Adrenal gland (tissue), 12 donors: ENCODE results near the gene ARFGEF3. TPM values are rescaled to one million over a fixed set of nuclear protein-coding genes. Genes with fewer than 3 reads are reported as not detected.

Experiments
- DNase-seq, 7 donors: peaks; one replicate each; pipeline ENCODE4 v3.0.0-alpha.2; 2019 to 2020
- H3K27ac ChIP-seq, 5 donors: fragments of 200-600 bp; sonication (generic) in 4 of 5; 1 replicate in 3 of 5; 2 replicates in 2 of 5; pipeline versions ENCODE4 v1.5.1 to v1.8.0; 2016 to 2020; ENCODE audit warnings: mild to moderate bottlenecking in 1 of 5
- H3K27me3 ChIP-seq: fragments of 200-600 bp; 2 replicates; pipeline ENCODE4 v1.8.0; 2021
- H3K36me3 ChIP-seq, 2 donors: fragments of 200-600 bp; replicated peaks in 1 of 2; 1 replicate in 1 of 2; 2 replicates in 1 of 2; pipeline versions ENCODE4 v1.5.1 to v1.8.0; 2018 to 2022
- H3K4me1 ChIP-seq, 2 donors: fragments of 200-600 bp; replicated peaks in 1 of 2; 1 replicate in 1 of 2; 2 replicates in 1 of 2; pipeline versions ENCODE4 v1.5.1 to v1.8.0; 2018 to 2021
- H3K4me3 ChIP-seq, 4 donors: fragments of 200-600 bp; sonication (generic) in 3 of 4; one replicate each; pipeline ENCODE4 v1.5.1; 2016 to 2018
- H3K9me3 ChIP-seq, 3 donors: fragments of 200-600 bp; sonication (generic) in 1 of 3; replicated peaks in 1 of 3; 1 replicate in 2 of 3; 2 replicates in 1 of 3; pipeline versions ENCODE4 v1.5.1 to v1.8.0; 2016 to 2021
- POLR2A ChIP-seq, 2 donors: fragments of 450-650 bp; IDR thresholded peaks; one replicate each; pipeline ENCODE4 v1.6.1; 2017; ENCODE audit warnings: antibody characterized with exemption in 2 of 2, mild to moderate bottlenecking in 2 of 2, moderate library complexity in 1 of 2
- WGBS, 4 donors: extraction: QIAGEN DNeasy Blood & Tissue Kit in 2 of 4; methylation state at CpG; one replicate each; pipeline versions ENCODE4 v1.1.5 to v1.1.7; 2013 to 2017; 5-methylcytosine and 5-hydroxymethylcytosine counted together
- intact Hi-C, 2 donors: fragments of 100-400 bp; cut with DNase I; formaldehyde crosslinking; loops; one replicate each; pipeline versions ENCODE4 v1.14.1 to v1.15.0; 2022 to 2023
- polyA plus RNA-seq, 3 donors: library from polyadenylated mRNA; stranded (reverse); fragments of 200-250 nt in 2 of 3; fragments of 350-450 nt in 1 of 3; fragmentation: Illumina TruSeq in 1 of 3; extraction: RNeasy Lipid Tissue Mini Kit (QIAGEN cat#74804) in 1 of 3; gene quantifications; one replicate each; pipeline ENCODE4 v1.2.3, GENCODE V29; 2013 to 2014
- total RNA-seq, 9 donors: library from RNA; depleted of rRNA in 4 of 9; stranded (reverse); fragments of >200 nt in 4 of 9; fragments of 120-200 nt in 1 of 9; fragmentation: NEBNext Ultra II Directional in 1 of 9; extraction: Animal tissue kit (Norgen Biotek cat#: 25700) in 1 of 9; gene quantifications; one replicate each; pipeline versions ENCODE4 v1.1.0 to v1.2.4, GENCODE V29; 2013 to 2023
- TF ChIP-seq, protein P1 (sequence below), 6 experiments: fragments of 450-650 bp in 4 of 6; fragments of 200-600 bp in 2 of 6; sonication (generic) in 1 of 6; IDR thresholded peaks; 1 replicate in 5 of 6; 2 replicates in 1 of 6; pipeline versions ENCODE4 v1.5.1 to v1.8.0; 2016 to 2021; ENCODE audit warnings: antibody characterized with exemption in 6 of 6, mild to moderate bottlenecking in 2 of 6, moderate library complexity in 1 of 6
- donor health status: healthy with polysubstance abuse.
- donor health status: Bipolar disorder and iron deficiency.
- donor health status: DM: yes; HTN: yes; CAD: no.
- donor health status: DM: no; HTN: no; CAD: no.
- donor health status: DM: no; HTN: no; CAD: no.
- donor health status: DM: yes; HTN: yes; CAD: no.

The ARFGEF3 gene
- total and polyA plus RNA-seq, 12 donors, result 0.06 to 10.9 (median 0.91) TPM; not detected in 1

DNA sequence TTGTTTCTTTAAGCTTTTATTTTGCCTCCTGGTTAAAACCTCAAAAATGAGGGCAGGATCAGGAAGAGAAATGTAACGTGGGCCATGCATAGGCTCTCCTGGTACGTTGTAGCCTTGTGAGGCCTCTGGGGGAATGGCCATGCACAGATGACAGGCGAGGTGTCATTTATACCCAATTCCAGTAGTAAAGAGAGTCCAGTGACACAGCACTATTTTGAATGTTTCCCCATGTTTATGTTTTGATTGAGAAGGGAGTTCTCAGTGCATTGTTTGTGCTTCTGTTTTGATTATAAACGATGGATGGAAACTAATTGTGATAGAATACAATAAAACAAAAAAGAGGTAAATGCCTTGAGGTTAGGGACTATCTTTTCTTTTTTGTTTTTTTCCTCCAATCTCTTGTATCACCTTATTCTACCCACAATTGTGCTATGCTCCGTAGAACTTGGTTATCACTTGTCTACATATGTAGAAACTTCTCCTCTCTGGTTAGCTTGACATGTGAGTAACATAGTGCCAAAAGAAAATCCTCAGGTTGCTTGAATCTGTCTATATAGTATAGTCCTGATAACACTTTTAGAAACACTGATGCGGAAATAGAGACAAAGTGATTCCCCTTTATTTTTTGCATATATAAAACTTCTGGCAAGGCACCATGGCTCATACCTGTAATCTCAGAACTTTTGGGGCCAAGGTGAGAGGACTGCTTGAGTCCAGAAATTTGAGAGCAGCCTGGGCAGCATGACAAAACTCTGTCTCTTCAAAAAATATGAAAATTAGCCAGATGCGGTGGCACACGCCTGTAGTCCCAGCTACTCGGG, 209.1 kb downstream of the ARFGEF3 start:
- WGBS, 4 donors, result 59 to 69% (median 68%) methylated on average over 9 of the region's 9 CpGs
- H3K36me3 ChIP-seq, result no peaks in the 10 kb centered on the region
- no peaks in the 10 kb centered on the region for H3K27me3 ChIP-seq
- DNase-seq, result peak in 1 of 7 donors; percentile 21
- no peak overlapping the region for H3K4me3 ChIP-seq
- H3K4me1 ChIP-seq, result no peaks in the 10 kb centered on the region
- TF ChIP-seq, protein P1, sequence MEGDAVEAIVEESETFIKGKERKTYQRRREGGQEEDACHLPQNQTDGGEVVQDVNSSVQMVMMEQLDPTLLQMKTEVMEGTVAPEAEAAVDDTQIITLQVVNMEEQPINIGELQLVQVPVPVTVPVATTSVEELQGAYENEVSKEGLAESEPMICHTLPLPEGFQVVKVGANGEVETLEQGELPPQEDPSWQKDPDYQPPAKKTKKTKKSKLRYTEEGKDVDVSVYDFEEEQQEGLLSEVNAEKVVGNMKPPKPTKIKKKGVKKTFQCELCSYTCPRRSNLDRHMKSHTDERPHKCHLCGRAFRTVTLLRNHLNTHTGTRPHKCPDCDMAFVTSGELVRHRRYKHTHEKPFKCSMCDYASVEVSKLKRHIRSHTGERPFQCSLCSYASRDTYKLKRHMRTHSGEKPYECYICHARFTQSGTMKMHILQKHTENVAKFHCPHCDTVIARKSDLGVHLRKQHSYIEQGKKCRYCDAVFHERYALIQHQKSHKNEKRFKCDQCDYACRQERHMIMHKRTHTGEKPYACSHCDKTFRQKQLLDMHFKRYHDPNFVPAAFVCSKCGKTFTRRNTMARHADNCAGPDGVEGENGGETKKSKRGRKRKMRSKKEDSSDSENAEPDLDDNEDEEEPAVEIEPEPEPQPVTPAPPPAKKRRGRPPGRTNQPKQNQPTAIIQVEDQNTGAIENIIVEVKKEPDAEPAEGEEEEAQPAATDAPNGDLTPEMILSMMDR (IDR thresholded peaks at IDR 0.05), result no peak
- TF ChIP-seq POLR2A (IDR thresholded peaks at IDR 0.05), result no peak
- H3K27ac ChIP-seq, result no peak overlapping the region
- H3K9me3 ChIP-seq, result no peaks in the 10 kb centered on the region
- intact Hi-C loops, result no loop called here

DNA sequence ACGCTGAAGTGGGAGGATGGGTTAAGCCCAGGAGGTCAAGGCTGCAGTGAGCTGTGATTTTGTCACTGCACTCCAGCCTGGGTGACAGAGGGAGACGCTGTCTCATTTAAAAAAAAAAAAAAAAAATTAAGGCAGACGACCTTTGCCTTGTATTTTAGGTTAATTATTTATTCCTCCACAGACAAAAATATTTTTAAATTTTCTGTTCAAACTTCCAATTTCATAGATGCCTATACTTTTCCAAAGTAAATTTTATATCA, 209.6 kb downstream of the ARFGEF3 start:
- no peaks in the 10 kb centered on the region for H3K4me1 ChIP-seq
- H3K9me3 ChIP-seq, result no peaks in the 10 kb centered on the region
- intact Hi-C loops, result no loop called here
- 31 to 60% (median 42%) methylated on average over 3 of the region's 3 CpGs for WGBS, 4 donors
- no peak for TF ChIP-seq POLR2A (IDR thresholded peaks at IDR 0.05)
- TF ChIP-seq, protein P1 (IDR thresholded peaks at IDR 0.05), result no peak
- no peaks in the 10 kb centered on the region for H3K36me3 ChIP-seq
- no peaks in the 10 kb centered on the region for H3K27me3 ChIP-seq
- H3K27ac ChIP-seq, result no peak overlapping the region
- no peak overlapping the region for H3K4me3 ChIP-seq
- no peak for DNase-seq

DNA sequence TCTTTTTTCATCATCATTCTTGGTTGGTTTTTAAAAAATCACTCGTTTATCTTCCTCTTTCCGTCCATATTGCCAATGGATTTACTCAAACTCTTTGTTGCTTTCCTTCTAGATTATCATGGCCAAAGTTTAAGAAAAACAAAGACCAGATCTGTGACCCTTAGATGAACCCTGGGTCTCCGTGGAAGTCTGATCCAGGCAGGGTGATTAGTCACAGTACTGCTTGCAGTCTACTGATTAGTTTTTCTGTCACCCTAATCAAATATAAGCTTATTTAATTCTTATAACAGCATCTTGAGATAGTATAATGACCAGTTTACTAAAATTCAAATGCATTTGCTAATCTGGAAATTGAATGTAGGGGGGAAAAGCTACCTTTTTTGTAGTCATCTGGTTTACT, 210.0 kb downstream of the ARFGEF3 start:
- Histone ChIP-seq H3K27me3 (no peaks in the 10 kb centered on the region), H3K4me1 (no peaks in the 10 kb centered on the region), H3K4me3 (no peak overlapping the region), H3K36me3 (no peaks in the 10 kb centered on the region), H3K9me3 (no peaks in the 10 kb centered on the region), H3K27ac (no peak overlapping the region)
- WGBS, 4 donors, result 22 to 37% (median 36%) methylated on average over 3 of the region's 3 CpGs
- intact Hi-C loops, result no loop called here
- DNase-seq, result no peak
- TF ChIP-seq, protein P1 (IDR thresholded peaks at IDR 0.05), result no peak
- no peak for TF ChIP-seq POLR2A (IDR thresholded peaks at IDR 0.05)

DNA sequence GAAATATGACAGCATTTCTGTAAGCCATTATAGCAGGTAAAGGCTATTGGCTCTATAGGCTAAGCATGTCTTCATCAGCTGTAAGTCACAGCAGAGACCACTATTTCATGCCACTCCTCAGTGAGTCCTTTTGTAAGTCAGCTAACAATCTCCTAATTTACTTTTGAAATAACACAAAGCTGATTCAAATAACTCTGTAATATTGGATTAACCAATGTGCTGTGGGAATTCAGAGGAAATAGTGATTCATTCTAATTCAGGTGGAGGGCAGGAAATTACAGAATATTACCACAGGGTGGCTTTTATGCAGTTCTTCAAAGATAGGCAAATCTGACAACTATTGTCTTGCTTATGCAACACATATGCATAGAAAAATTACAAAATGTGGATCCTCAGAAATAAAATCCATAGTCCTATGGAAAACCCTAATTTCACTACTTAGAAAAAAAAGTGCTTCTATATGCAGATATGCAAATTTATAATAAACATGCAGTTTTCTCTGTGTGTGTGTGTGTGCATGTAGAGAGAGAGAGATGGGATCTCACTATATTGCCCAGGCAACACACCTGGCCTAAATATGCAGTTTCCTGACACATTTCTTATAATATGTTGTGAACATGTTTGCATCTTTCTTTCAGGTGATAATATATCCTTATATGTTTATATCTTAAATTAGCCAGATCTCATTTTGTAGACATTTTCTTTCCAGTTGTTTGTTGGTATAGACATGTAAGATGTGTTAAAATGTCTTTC, 211.1 kb downstream of the ARFGEF3 start:
- Histone ChIP-seq H3K4me3 (no peak overlapping the region), H3K9me3 (no peaks in the 10 kb centered on the region), H3K27ac (no peak overlapping the region), H3K36me3 (no peaks in the 10 kb centered on the region), H3K27me3 (no peaks in the 10 kb centered on the region), H3K4me1 (no peaks in the 10 kb centered on the region)
- TF ChIP-seq, protein P1 (IDR thresholded peaks at IDR 0.05), result no peak
- no peak for TF ChIP-seq POLR2A (IDR thresholded peaks at IDR 0.05)
- DNase-seq, result no peak
- intact Hi-C loops, result no loop called here
